MM.1S (cell line): ENCODE results near the gene MNDA.

Experiments
- DNase-seq: peaks from one replicate; pipeline ENCODE4 v3.0.0-alpha.2; 2015
- H2AFZ ChIP-seq: fragments of 300-600 bp; sonication (generic); 2 replicates; pipeline ENCODE4 v1.6.0; 2016; ENCODE audit warnings: antibody characterized with exemption, low read length
- H3F3A ChIP-seq: fragments of 300-600 bp; sonication (generic); 2 replicates; pipeline ENCODE4 v1.6.1; 2016; ENCODE audit warnings: mild to moderate bottlenecking, antibody characterized with exemption, low read length, moderate library complexity, mixed read lengths; ENCODE audit not compliant: insufficient read depth
- H3K27ac ChIP-seq: fragments of 300-600 bp; sonication (generic); 2 replicates; pipeline ENCODE4 v1.5.1; 2016; ENCODE audit warnings: mild to moderate bottlenecking, low read length
- H3K27me3 ChIP-seq: fragments of 300-600 bp; sonication (generic); replicated peaks from 2 replicates; pipeline ENCODE4 v1.6.0; 2016; ENCODE audit warnings: low read length; ENCODE audit not compliant: insufficient read depth
- H3K36me3 ChIP-seq: fragments of 300-600 bp; sonication (generic); replicated peaks from 2 replicates; pipeline ENCODE4 v1.6.1; 2016; ENCODE audit warnings: mild to moderate bottlenecking, low read length, mixed read lengths; ENCODE audit not compliant: insufficient read depth
- H3K4me1 ChIP-seq: fragments of 300-600 bp; sonication (generic); 2 replicates; pipeline ENCODE4 v1.6.1; 2016; ENCODE audit warnings: low read length, mixed read lengths
- H3K4me2 ChIP-seq: fragments of 300-600 bp; sonication (generic); 2 replicates; pipeline ENCODE4 v1.6.0; 2016; ENCODE audit warnings: low read depth, low read length
- H3K4me3 ChIP-seq: fragments of 300-600 bp; sonication (generic); 2 replicates; pipeline ENCODE4 v1.5.1; 2016; ENCODE audit warnings: low read length, mixed read lengths
- H3K79me2 ChIP-seq: fragments of 300-600 bp; sonication (generic); 2 replicates; pipeline ENCODE4 v1.6.1; 2016; ENCODE audit warnings: mixed run types, low read length, mixed read lengths
- H3K9ac ChIP-seq: fragments of 300-600 bp; sonication (generic); 2 replicates; pipeline ENCODE4 v1.6.1; 2016; ENCODE audit warnings: low read length, mixed read lengths
- H3K9me2 ChIP-seq: fragments of 300-600 bp; sonication (generic); replicated peaks from 2 replicates; pipeline ENCODE4 v1.6.1; 2016; ENCODE audit warnings: mild to moderate bottlenecking, low read length, mixed read lengths; ENCODE audit not compliant: insufficient read depth
- H3K9me3 ChIP-seq: fragments of 300-600 bp; sonication (generic); replicated peaks from 2 replicates; pipeline ENCODE4 v1.6.1; 2016; ENCODE audit warnings: mild to moderate bottlenecking, low read length, mixed read lengths; ENCODE audit not compliant: insufficient read depth
- H4K20me1 ChIP-seq: fragments of 300-600 bp; sonication (generic); 2 replicates; pipeline ENCODE4 v1.6.1; 2016; ENCODE audit warnings: mild to moderate bottlenecking, low read length, moderate library complexity, mixed read lengths; ENCODE audit not compliant: insufficient read depth
- CTCF ChIP-seq: fragments of 300-600 bp; sonication (generic); IDR thresholded peaks from 2 replicates; pipeline ENCODE4 v1.5.1; 2016; ENCODE audit warnings: antibody characterized with exemption, low read length, mixed read lengths
- EZH2 ChIP-seq: fragments of 300-600 bp; sonication (generic); optimal IDR thresholded peaks from 2 replicates; pipeline ENCODE3; 2017; ENCODE audit warnings: low read depth, mild to moderate bottlenecking, antibody characterized with exemption, low read length, mixed read lengths
- EZH2phosphoT487 ChIP-seq: fragments of 300-600 bp; sonication (generic); IDR thresholded peaks from 2 replicates; pipeline ENCODE4 v1.6.1; 2018; ENCODE audit warnings: antibody characterized with exemption, low read length

The MNDA gene

GRCh38 chr1:158819461-158820443 is 11.4 kb upstream of the MNDA start:
- no peaks in the 10 kb centered on the region for H3K9me2 ChIP-seq
- no peaks in the 10 kb centered on the region for H4K20me1 ChIP-seq
- no peaks in the 10 kb centered on the region for H3K79me2 ChIP-seq
- peak overlapping the region; percentile 39 for H3K4me2 ChIP-seq
- 0 out of 2 replicates have a peak overlapping the region, but pooled peaks have one; percentile 0 for H3K4me3 ChIP-seq
- H3K9ac ChIP-seq: peak overlapping the region; percentile 3; the same call in 1 of the 2 replicates
- TF ChIP-seq EZH2phosphoT487 (no peak), EZH2 (no peak), CTCF (no peak)
- H3K9me3 ChIP-seq: no peaks in the 10 kb centered on the region
- no peaks in the 10 kb centered on the region for H3K27me3 ChIP-seq
- peak; percentile 89 for DNase-seq
- H3K36me3 ChIP-seq: no peaks in the 10 kb centered on the region
- peaks cover 6% of the 10 kb centered on the region; the same call in 1 of the 2 replicates for H3F3A ChIP-seq
- peak overlapping the region; percentile 64 for H3K27ac ChIP-seq
- peaks cover 26% of the 10 kb centered on the region for H3K4me1 ChIP-seq
- H2AFZ ChIP-seq: peak overlapping the region; percentile 27

GRCh38 chr1:158821723-158822122 is 9.4 kb upstream of the MNDA start:
- no peaks in the 10 kb centered on the region for H3K36me3 ChIP-seq
- DNase-seq: no peak
- no peaks in the 10 kb centered on the region for H3K9me3 ChIP-seq
- H3K79me2 ChIP-seq: no peaks in the 10 kb centered on the region
- TF ChIP-seq EZH2phosphoT487 (no peak), CTCF (no peak), EZH2 (no peak)
- H4K20me1 ChIP-seq: no peaks in the 10 kb centered on the region
- no peak overlapping the region for H3K9ac ChIP-seq
- no peak overlapping the region for H3K4me3 ChIP-seq
- H3K9me2 ChIP-seq: no peaks in the 10 kb centered on the region
- no peak overlapping the region for H3K4me2 ChIP-seq
- no peaks in the 10 kb centered on the region for H3K27me3 ChIP-seq
- peaks cover 26% of the 10 kb centered on the region for H3K4me1 ChIP-seq
- no peak overlapping the region for H3K27ac ChIP-seq
- H2AFZ ChIP-seq: no peak overlapping the region
- peaks cover 6% of the 10 kb centered on the region; the same call in 1 of the 2 replicates for H3F3A ChIP-seq

GRCh38 chr1:158830074-158830677 is 975 bp upstream of the MNDA start:
- Histone ChIP-seq H4K20me1 (no peaks in the 10 kb centered on the region), H3F3A (peaks cover 4% of the 10 kb centered on the region; the same call in 1 of the 2 replicates), H3K27ac (peak overlapping the region; percentile 5; the same call in 1 of the 2 replicates), H3K9ac (no peak overlapping the region), H2AFZ (peak overlapping the region; percentile 13), H3K9me3 (no peaks in the 10 kb centered on the region), H3K9me2 (no peaks in the 10 kb centered on the region; the same call in 1 of the 2 replicates), H3K36me3 (no peaks in the 10 kb centered on the region), H3K4me1 (peaks cover 12% of the 10 kb centered on the region), H3K79me2 (no peaks in the 10 kb centered on the region), H3K4me3 (0 out of 2 replicates have a peak overlapping the region, but pooled peaks have one; percentile 1), H3K27me3 (no peaks in the 10 kb centered on the region), H3K4me2 (peak overlapping the region; percentile 29)
- peak; percentile 70 for DNase-seq
- no peak for TF ChIP-seq EZH2
- TF ChIP-seq CTCF: no peak
- no peak for TF ChIP-seq EZH2phosphoT487
